Raji (cell line): ENCODE results near the gene ORAI3.

Experiments
- POLR2A ChIP-seq: IDR thresholded peaks from 2 replicates; pipeline ENCODE4 v1.6.1; 2011; ENCODE audit warnings: low read depth, low read length, control low read depth; ENCODE audit not compliant: insufficient read depth

ORAI3 gene

GRCh38 chr16:30951750-30952149, 2.9 kb downstream of the ORAI3 start:
- TF ChIP-seq POLR2A = no peak

- no peak for TF ChIP-seq POLR2A
Observed at GRCh38 chr16:30953111-30953510, 4.2 kb downstream of the ORAI3 start.

- TF ChIP-seq POLR2A = no peak
Observed at GRCh38 chr16:30953511-30954124, 4.8 kb downstream of the ORAI3 start.

- no peak for TF ChIP-seq POLR2A
Observed at GRCh38 chr16:30954993-30955392, 6.1 kb downstream of the ORAI3 start.

GRCh38 chr16:30956601-30957455, 8.0 kb downstream of the ORAI3 start:
- TF ChIP-seq POLR2A = peak; percentile 76

- TF ChIP-seq POLR2A = no peak; the same call in 1 of the 2 replicates
Observed at GRCh38 chr16:30957456-30958174, 8.7 kb downstream of the ORAI3 start, which contains the start of gene SETD1A. SETD1A (plus strand) TSS chr16:30957754; CDS start chr16:30958732, 978 bp downstream.

GRCh38 chr16:30958175-30959079, 9.6 kb downstream of the ORAI3 start:
- no peak for TF ChIP-seq POLR2A

- no peak for TF ChIP-seq POLR2A
Observed at GRCh38 chr16:30961384-30961783, 12.5 kb downstream of the ORAI3 start.

- TF ChIP-seq POLR2A = no peak
Observed at GRCh38 chr16:30963925-30964511, 15.2 kb downstream of the ORAI3 start.

GRCh38 chr16:30964574-30965226, 15.8 kb downstream of the ORAI3 start:
- TF ChIP-seq POLR2A = no peak

- no peak for TF ChIP-seq POLR2A
Observed at GRCh38 chr16:30965436-30965835, 16.6 kb downstream of the ORAI3 start.

- no peak for TF ChIP-seq POLR2A
Observed at GRCh38 chr16:30966033-30966619, 17.3 kb downstream of the ORAI3 start.

- TF ChIP-seq POLR2A = no peak
Observed at GRCh38 chr16:30967795-30968194, 18.9 kb downstream of the ORAI3 start.

GRCh38 chr16:30969246-30969842, 20.5 kb downstream of the ORAI3 start:
- no peak for TF ChIP-seq POLR2A

- TF ChIP-seq POLR2A = no peak
Observed at GRCh38 chr16:30971298-30971697, 22.4 kb downstream of the ORAI3 start.
